Peyer's patch (tissue), 4 donors: Measurements from ENCODE around the gene TMEM9.

ENCODE experiments used
- POLR2A ChIP-seq, 2 donors: fragments of 450-650 bp; IDR thresholded peaks; one replicate each; pipeline ENCODE4 v1.5.1; 2017; ENCODE audit warnings: antibody characterized with exemption in 2 of 2, mild to moderate bottlenecking in 2 of 2, moderate library complexity in 2 of 2
- TF ChIP-seq, protein P1 (sequence below), 6 experiments: fragments of 450-650 bp in 4 of 6; fragments of 200-600 bp in 2 of 6; sonication (generic) in 1 of 6; IDR thresholded peaks; one replicate each; pipeline ENCODE4 v1.5.1; 2017 to 2019; ENCODE audit warnings: antibody characterized with exemption in 6 of 6, mild to moderate bottlenecking in 3 of 6, moderate library complexity in 1 of 6

DNA sequence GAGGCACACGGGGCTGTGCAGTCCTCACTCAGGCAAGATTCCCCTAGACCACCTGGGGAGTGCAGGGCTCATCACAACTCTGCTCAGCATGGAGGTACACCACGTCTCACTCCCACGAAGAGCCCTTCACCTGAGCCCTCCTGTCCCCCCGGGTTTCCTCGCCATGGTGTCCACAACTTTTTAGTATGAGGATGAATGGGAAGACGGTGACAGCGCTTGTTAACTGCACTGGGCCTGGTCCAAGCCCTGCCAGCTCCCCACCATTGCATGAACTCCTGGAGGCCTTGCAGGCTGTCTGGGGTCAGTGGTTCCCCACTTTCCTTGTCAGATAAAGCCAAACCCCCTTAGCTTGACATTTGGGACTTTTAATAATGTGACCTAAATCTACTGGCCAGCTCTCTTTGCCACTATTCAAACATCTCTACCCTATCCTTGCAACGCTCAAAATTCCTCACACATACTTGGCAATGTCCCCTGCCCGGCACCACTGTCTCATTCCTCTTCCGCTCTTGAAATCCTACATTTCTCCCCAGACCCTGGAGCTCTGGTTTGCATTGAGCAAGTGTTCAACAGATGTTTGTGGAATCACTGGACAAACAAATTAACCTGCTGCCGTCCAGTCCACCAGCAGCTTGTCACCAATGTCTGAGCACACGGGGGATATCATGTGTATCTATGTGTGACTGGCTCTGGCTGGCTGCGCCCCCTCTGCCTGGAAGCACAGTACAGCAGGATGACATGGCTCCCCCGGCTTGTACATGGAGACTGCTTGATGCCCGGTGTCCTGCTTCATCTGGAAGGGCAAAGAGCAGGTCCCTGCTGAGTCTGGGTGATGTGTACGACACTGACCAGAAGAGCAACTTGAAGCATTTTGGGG, 11.2 kb downstream of the TMEM9 start:
- TF ChIP-seq, protein P1, sequence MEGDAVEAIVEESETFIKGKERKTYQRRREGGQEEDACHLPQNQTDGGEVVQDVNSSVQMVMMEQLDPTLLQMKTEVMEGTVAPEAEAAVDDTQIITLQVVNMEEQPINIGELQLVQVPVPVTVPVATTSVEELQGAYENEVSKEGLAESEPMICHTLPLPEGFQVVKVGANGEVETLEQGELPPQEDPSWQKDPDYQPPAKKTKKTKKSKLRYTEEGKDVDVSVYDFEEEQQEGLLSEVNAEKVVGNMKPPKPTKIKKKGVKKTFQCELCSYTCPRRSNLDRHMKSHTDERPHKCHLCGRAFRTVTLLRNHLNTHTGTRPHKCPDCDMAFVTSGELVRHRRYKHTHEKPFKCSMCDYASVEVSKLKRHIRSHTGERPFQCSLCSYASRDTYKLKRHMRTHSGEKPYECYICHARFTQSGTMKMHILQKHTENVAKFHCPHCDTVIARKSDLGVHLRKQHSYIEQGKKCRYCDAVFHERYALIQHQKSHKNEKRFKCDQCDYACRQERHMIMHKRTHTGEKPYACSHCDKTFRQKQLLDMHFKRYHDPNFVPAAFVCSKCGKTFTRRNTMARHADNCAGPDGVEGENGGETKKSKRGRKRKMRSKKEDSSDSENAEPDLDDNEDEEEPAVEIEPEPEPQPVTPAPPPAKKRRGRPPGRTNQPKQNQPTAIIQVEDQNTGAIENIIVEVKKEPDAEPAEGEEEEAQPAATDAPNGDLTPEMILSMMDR (IDR thresholded peaks at IDR 0.05), result no peak
- TF ChIP-seq POLR2A (IDR thresholded peaks at IDR 0.05), result no peak
